ENCODE measurements around the gene ZCCHC24. TPM values are rescaled to one million over a fixed set of nuclear protein-coding genes. Genes with fewer than 3 reads are reported as not detected.
A peak's percentile ranks its signal among the peaks of the same experiment; 100 is the strongest.

ZCCHC24 gene
- total RNA-seq, 1 experiment from 2014 or later: 3.8 TPM

DNA sequence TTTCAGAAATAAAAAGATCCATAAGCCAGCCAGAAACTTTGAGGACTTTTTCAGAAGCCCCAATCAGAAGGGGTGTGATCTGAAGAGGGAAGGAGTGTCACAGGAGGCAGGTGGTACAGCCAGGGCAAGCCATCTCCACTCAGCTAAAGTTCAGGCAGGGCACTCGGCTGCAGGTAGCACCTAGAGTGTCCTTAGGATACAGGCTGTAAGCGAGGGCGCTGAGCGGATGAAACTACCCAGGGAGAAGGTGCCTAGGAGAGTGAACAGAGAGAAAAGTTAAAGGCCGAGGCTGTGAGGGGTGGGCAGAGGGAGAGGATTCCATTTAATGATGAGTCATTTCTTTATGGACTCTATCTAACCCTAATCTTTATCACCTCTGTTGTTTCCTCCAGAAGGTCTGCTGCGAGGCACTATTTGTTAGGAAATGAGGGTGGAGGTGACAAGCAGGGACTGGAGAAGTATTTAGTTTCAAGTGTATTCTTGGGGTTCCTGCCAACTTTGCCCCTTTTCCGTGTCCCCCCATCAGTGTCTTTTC, 29.8 kb upstream of the ZCCHC24 start:
- Histone ChIP-seq H3K23ac (ENCODE audit: insufficient read length, low read depth, low read length) (no peak overlapping the region), H3K4ac (ENCODE audit: low read depth, low read length) (no peak overlapping the region), H2BK120ac (ENCODE audit: low read depth, low read length, poor library complexity, severe bottlenecking) (no peak overlapping the region), H3K14ac (ENCODE audit: insufficient read depth, low read length) (no peak overlapping the region), H4K8ac (replicated peaks; ENCODE audit: insufficient read length, low read depth, low read length) (no peak overlapping the region), H3K79me1 (ENCODE audit: insufficient read depth, low read depth, low read length, poor library complexity, severe bottlenecking) (no peaks in the 10 kb centered on the region), H3K27ac (ENCODE audit: insufficient read length, low read depth, low read length) (no peak overlapping the region), H3T11ph (ENCODE audit: low read length) (no peak overlapping the region), H3K27me3 (ENCODE audit: insufficient read depth, low read length) (no peaks in the 10 kb centered on the region), H2BK15ac (ENCODE audit: low read depth, low read length) (no peak overlapping the region), H2AK5ac (ENCODE audit: insufficient read length, low read length) (no peak overlapping the region), H2BK20ac (ENCODE audit: low read depth, low read length, poor library complexity, severe bottlenecking) (no peak overlapping the region), H3K79me2 (ENCODE audit: insufficient read depth, low read length) (no peaks in the 10 kb centered on the region), H3K23me2 (ENCODE audit: insufficient read length, low read depth, low read length, poor library complexity, severe bottlenecking) (no peaks in the 10 kb centered on the region), H3K56ac (ENCODE audit: insufficient read length, low read depth, low read length) (no peak overlapping the region), H2AFZ (ENCODE audit: low read length) (no peak overlapping the region), H3K9me3 (ENCODE audit: control insufficient read depth, low read depth, low read length) (no peaks in the 10 kb centered on the region), H3K18ac (ENCODE audit: insufficient read length, low read depth, low read length) (no peak overlapping the region), H4K91ac (ENCODE audit: insufficient read length, low read depth, low read length) (no peak overlapping the region), H3K4me1 (ENCODE audit: insufficient read depth, low read length) (no peaks in the 10 kb centered on the region), H2BK12ac (ENCODE audit: insufficient read length, low read depth, low read length) (no peak overlapping the region), H4K20me1 (ENCODE audit: control insufficient read depth, insufficient read depth, insufficient read length) (no peaks in the 10 kb centered on the region), H3K4me2 (ENCODE audit: insufficient read depth, insufficient read length, low read length) (no peak overlapping the region), H3K9ac (ENCODE audit: extremely low read depth, insufficient read length, low read length) (no peak overlapping the region), H4K5ac (ENCODE audit: insufficient read length, low read depth, low read length) (no peak overlapping the region), H2BK5ac (ENCODE audit: insufficient read length, low read length) (no peak overlapping the region)
- DNase-seq: peak; percentile 16
- Mint-ChIP-seq H3K36me3 (ENCODE audit: insufficient read depth in 1 of 3, low read depth in 3 of 3) (no peaks in the 10 kb centered on the region), H3K4me3 (no peak overlapping the region), H3K27ac (no peak overlapping the region), H3K4me1 (peaks cover 8 to 11% of the 10 kb centered on the region in 2 experiments), H3K27me3 (ENCODE audit: low read depth) (peaks cover 22% of the 10 kb centered on the region), H3K9me3 (peaks cover 0 to 4% of the 10 kb centered on the region in 2 experiments; a peak in 1 of 5 replicates)
- TF ChIP-seq, protein P1, sequence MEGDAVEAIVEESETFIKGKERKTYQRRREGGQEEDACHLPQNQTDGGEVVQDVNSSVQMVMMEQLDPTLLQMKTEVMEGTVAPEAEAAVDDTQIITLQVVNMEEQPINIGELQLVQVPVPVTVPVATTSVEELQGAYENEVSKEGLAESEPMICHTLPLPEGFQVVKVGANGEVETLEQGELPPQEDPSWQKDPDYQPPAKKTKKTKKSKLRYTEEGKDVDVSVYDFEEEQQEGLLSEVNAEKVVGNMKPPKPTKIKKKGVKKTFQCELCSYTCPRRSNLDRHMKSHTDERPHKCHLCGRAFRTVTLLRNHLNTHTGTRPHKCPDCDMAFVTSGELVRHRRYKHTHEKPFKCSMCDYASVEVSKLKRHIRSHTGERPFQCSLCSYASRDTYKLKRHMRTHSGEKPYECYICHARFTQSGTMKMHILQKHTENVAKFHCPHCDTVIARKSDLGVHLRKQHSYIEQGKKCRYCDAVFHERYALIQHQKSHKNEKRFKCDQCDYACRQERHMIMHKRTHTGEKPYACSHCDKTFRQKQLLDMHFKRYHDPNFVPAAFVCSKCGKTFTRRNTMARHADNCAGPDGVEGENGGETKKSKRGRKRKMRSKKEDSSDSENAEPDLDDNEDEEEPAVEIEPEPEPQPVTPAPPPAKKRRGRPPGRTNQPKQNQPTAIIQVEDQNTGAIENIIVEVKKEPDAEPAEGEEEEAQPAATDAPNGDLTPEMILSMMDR (conservative IDR thresholded peaks at IDR 0.05): no peak
- no CpG with 5 or more reads among the region's 7 CpGs for WGBS (ENCODE audit: extremely low coverage, insufficient read length, low lambda C conversion rate)
